HFFc6 (cell line): ENCODE measurements around the gene RAVER2. TPM values are rescaled to one million over a fixed set of nuclear protein-coding genes. Genes with fewer than 3 reads are reported as not detected.

Experiments
- DNase-seq: peaks from one replicate; pipeline ENCODE4 v3.0.0-alpha.2; 2018
- H3K27ac Mint-ChIP-seq: 2 replicates; pipeline ENCODE4 v1.8.0; 2020; ENCODE audit warnings: mild to moderate bottlenecking, mixed read lengths
- H3K27me3 Mint-ChIP-seq: 2 replicates; pipeline ENCODE4 v1.8.0; 2021; ENCODE audit warnings: mild to moderate bottlenecking, moderate library complexity, mixed read lengths; ENCODE audit not compliant: insufficient read depth
- H3K36me3 Mint-ChIP-seq: 2 replicates; pipeline ENCODE4 v1.8.0; 2021; ENCODE audit warnings: low read depth, mixed read lengths
- H3K4me1 Mint-ChIP-seq: 2 replicates; pipeline ENCODE4 v1.8.0; 2020; ENCODE audit warnings: low read depth, mixed read lengths
- H3K4me3 Mint-ChIP-seq: 2 replicates; pipeline ENCODE4 v1.8.0; 2020; ENCODE audit warnings: mild to moderate bottlenecking, moderate library complexity, mixed read lengths
- H3K9me3 Mint-ChIP-seq: 2 replicates; pipeline ENCODE4 v1.8.0; 2020; ENCODE audit warnings: mild to moderate bottlenecking, mixed read lengths
- total RNA-seq, 6 experiments: library from RNA; stranded (reverse); fragmentation: NEBNext Ultra II Directional; extraction: Animal tissue kit (Norgen Biotek cat#: 25700); gene quantifications; 2 replicates in 1 of 6; 3 replicates in 5 of 6; pipeline ENCODE4 v1.2.3, GENCODE V29; 2021
- TF ChIP-seq, protein P1 (sequence below): fragments of 200-600 bp; sonication (generic); IDR thresholded peaks from 2 replicates; pipeline ENCODE4 v1.5.0; 2021; ENCODE audit warnings: antibody characterized with exemption, mild to moderate bottlenecking

The RAVER2 gene
- total RNA-seq, 6 experiments from 2014 or later, result 1.8 to 2.8 (median 2.3) TPM

DNA sequence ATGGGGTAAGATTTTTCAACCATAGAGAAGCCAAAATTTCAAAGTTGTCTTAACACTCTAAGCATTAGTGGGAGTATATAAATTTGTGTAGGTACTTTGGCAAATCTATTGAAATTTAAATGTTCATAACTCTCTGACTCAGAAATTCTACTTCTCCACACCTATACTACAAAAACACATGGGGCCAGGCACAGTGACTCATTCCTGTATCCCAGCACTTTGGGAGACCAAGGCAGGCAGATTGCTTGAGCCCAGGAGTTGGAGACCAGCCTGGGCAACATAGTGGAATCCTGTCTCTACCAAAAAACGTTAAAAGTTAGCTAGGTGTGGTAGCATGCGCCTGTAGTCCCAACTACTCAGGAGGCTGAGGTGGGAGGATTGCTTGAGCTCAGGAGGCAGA is 41.3 kb upstream of the RAVER2 start:
- TF ChIP-seq, protein P1, sequence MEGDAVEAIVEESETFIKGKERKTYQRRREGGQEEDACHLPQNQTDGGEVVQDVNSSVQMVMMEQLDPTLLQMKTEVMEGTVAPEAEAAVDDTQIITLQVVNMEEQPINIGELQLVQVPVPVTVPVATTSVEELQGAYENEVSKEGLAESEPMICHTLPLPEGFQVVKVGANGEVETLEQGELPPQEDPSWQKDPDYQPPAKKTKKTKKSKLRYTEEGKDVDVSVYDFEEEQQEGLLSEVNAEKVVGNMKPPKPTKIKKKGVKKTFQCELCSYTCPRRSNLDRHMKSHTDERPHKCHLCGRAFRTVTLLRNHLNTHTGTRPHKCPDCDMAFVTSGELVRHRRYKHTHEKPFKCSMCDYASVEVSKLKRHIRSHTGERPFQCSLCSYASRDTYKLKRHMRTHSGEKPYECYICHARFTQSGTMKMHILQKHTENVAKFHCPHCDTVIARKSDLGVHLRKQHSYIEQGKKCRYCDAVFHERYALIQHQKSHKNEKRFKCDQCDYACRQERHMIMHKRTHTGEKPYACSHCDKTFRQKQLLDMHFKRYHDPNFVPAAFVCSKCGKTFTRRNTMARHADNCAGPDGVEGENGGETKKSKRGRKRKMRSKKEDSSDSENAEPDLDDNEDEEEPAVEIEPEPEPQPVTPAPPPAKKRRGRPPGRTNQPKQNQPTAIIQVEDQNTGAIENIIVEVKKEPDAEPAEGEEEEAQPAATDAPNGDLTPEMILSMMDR, result no peak
- DNase-seq, result no peak
- Mint-ChIP-seq H3K4me3 (no peak overlapping the region), H3K36me3 (no peaks in the 10 kb centered on the region), H3K4me1 (no peaks in the 10 kb centered on the region), H3K9me3 (no peaks in the 10 kb centered on the region), H3K27me3 (peaks cover 4% of the 10 kb centered on the region), H3K27ac (no peak overlapping the region)

DNA sequence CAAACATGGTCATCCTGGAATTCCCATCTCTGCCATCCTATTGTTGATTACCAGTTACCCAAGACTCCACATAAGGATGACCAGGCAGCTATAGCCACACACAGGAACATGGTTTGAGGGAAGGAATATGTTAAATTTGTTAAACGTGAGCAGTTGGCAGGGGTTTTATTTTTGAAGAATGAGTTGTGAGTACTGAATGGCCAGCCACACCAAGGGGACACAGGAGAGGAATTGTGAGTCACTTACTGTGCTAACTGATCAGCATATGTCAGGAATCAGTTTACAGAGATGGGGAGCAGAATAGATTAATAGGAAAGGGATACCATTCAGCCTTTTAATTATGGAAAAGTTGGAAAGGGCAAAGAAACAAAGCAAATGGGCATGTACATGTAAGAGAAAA is 39.3 kb upstream of the RAVER2 start:
- no peak overlapping the region for H3K4me3 Mint-ChIP-seq
- no peak for DNase-seq
- no peaks in the 10 kb centered on the region for H3K4me1 Mint-ChIP-seq
- no peak overlapping the region for H3K27ac Mint-ChIP-seq
- no peaks in the 10 kb centered on the region for H3K9me3 Mint-ChIP-seq
- TF ChIP-seq, protein P1, result no peak
- H3K27me3 Mint-ChIP-seq, result no peaks in the 10 kb centered on the region; the same call in none of the 2 replicates
- no peaks in the 10 kb centered on the region for H3K36me3 Mint-ChIP-seq

DNA sequence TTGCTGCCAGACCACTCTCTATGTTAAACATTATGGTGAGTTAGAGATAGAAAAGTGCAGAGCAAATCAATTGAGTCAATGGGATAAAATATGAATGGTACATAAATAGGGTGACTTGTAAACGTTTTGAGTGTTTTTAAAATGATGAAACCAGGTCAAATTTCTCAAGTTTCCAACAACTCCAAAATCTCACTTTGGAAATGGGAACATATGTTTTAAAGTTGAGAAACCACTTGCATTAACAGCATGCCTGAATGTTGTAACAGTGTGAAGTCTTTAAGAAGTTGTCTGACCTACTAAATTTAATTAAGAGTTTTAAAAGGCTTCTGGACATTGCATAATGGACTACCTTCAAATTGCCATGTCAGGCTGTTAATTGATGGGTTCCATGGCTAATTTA is 33.6 kb upstream of the RAVER2 start:
- H3K4me3 Mint-ChIP-seq, result no peak overlapping the region
- no peaks in the 10 kb centered on the region for H3K9me3 Mint-ChIP-seq
- no peak for DNase-seq
- H3K4me1 Mint-ChIP-seq, result no peaks in the 10 kb centered on the region
- H3K27ac Mint-ChIP-seq, result no peak overlapping the region
- H3K36me3 Mint-ChIP-seq, result no peaks in the 10 kb centered on the region
- no peaks in the 10 kb centered on the region; the same call in none of the 2 replicates for H3K27me3 Mint-ChIP-seq
- TF ChIP-seq, protein P1, result no peak

DNA sequence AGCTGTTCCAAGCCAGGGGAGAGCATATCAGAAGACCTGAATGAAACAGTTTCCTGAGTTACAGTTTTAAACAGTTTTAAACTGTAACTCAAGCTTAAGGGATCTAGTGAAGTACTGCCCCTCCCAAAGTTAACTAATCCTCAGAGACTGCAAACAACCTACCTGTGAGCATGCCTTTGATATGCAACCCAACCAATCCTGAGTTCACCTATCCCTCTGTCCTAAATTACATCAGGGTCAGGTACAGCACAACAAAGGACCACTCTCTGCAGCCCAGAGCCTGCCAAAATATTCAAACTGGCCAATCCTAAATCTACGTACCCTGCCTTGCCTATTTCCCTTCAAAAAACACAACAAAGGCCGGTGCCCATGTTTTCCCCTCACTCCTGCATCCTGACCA is 32.8 kb upstream of the RAVER2 start:
- Mint-ChIP-seq H3K4me1 (no peaks in the 10 kb centered on the region), H3K27me3 (no peaks in the 10 kb centered on the region; the same call in none of the 2 replicates), H3K27ac (no peak overlapping the region), H3K4me3 (no peak overlapping the region), H3K36me3 (no peaks in the 10 kb centered on the region), H3K9me3 (no peaks in the 10 kb centered on the region)
- TF ChIP-seq, protein P1, result no peak
- DNase-seq, result no peak

DNA sequence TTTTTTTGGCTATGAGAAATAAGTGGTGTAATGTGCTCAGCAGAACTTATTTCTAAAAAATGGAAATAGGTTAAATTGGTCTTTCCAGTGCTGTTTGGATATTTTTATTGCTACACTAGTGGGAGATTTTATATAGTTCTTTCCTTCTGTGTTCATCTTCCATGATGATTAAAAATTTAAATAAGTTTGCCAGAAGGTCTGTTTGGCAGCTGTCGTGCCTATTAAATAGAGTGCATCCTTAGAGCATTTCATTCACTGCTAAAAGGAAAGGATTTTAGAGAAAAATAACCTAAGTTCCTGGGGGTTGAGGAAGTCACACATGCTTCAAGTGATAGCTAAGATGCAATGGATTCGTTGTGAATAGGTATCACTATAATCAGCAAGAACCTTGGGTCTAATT is 29.7 kb upstream of the RAVER2 start:
- H3K4me1 Mint-ChIP-seq, result no peaks in the 10 kb centered on the region
- H3K4me3 Mint-ChIP-seq, result no peak overlapping the region
- H3K27me3 Mint-ChIP-seq, result no peaks in the 10 kb centered on the region; the same call in none of the 2 replicates
- TF ChIP-seq, protein P1, result no peak
- H3K36me3 Mint-ChIP-seq, result no peaks in the 10 kb centered on the region
- no peak overlapping the region for H3K27ac Mint-ChIP-seq
- DNase-seq, result no peak
- peaks cover 8% of the 10 kb centered on the region; the same call in 1 of the 2 replicates for H3K9me3 Mint-ChIP-seq

DNA sequence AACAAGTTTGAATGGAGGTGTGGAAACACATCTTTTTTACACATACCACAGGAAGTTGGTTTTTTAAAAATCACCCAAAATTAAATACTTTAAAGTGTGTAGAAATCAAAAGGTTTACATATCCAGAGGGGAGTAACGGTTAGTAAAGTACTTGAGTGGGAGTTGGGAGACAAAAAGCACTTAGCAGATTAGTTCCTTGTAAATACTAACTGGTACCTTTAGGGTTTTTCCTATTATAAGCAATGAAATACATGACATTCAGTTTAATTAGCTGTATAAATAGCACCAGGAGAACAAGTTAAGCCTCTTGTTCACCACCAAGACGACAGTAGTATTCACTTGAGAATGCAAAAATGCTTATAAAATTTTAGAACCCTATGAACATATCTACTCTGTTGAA is 23.7 kb upstream of the RAVER2 start:
- H3K9me3 Mint-ChIP-seq, result peaks cover 8% of the 10 kb centered on the region; the same call in 1 of the 2 replicates
- H3K36me3 Mint-ChIP-seq, result no peaks in the 10 kb centered on the region
- H3K4me1 Mint-ChIP-seq, result no peaks in the 10 kb centered on the region
- peaks cover 2% of the 10 kb centered on the region for H3K27me3 Mint-ChIP-seq
- TF ChIP-seq, protein P1, result no peak
- DNase-seq, result no peak
- no peak overlapping the region for H3K4me3 Mint-ChIP-seq
- H3K27ac Mint-ChIP-seq, result no peak overlapping the region
